Spleen (tissue), 7 donors: ENCODE results near the gene CRMP1.

ENCODE experiments used
- CTCF ChIP-seq, 11 experiments: fragments of 200-600 bp in 7 of 11; fragments of 450-650 bp in 4 of 11; sonication (generic) in 4 of 11; IDR thresholded peaks in 8 of 11; conservative IDR thresholded peaks in 3 of 11; 1 replicate in 7 of 11; 2 replicates in 4 of 11; pipeline versions ENCODE4 v1.4.0 to v1.8.0; 2016 to 2021; ENCODE audit warnings: antibody characterized with exemption in 11 of 11, inconsistent platforms in 4 of 11, mild to moderate bottlenecking in 1 of 11
- POLR2A ChIP-seq, 3 donors: fragments of 450-650 bp; IDR thresholded peaks; one replicate each; pipeline ENCODE4 v1.5.1; 2017; ENCODE audit warnings: antibody characterized with exemption in 3 of 3, mild to moderate bottlenecking in 1 of 3
- POLR2AphosphoS5 ChIP-seq, 3 donors: sonication (generic); formaldehyde crosslinking; IDR thresholded peaks; one replicate each; pipeline ENCODE4 v1.5.1; 2017; ENCODE audit warnings: antibody characterized with exemption in 3 of 3
- donor health status: DM: no; HTN: no; CAD: no; lungs with moderate emphysema.
- donor health status: DM: no; HTN: no; CAD: no.
- donor health status: DM: no; HTN: no; CAD: no.

GRCh38 chr4:5866841-5867813 lies 25.8 kb downstream of the CRMP1 start:
- TF ChIP-seq CTCF (IDR thresholded peaks at IDR 0.05 in 8 of 11, conservative IDR thresholded peaks at IDR 0.05 in 3 of 11) (no peak), POLR2A (IDR thresholded peaks at IDR 0.05) (no peak), POLR2AphosphoS5 (IDR thresholded peaks at IDR 0.05) (no peak)
